HG02970 (cell line): Measurements from ENCODE around the gene RPTOR.
"Not testable (repeated sequence)": the region's sequence is repeated elsewhere in the genome, so short reads cannot be mapped to it uniquely, and the experiment has no call there.

Experiments
- ATAC-seq: cut with Tn5 transposase; IDR thresholded peaks from one replicate; pipeline ENCODE4 v1.9.1; 2021; ENCODE audit warnings: mild to moderate bottlenecking, moderate library complexity, moderate number of reproducible peaks; ENCODE audit not compliant: unreplicated experiment, low FRiP score

RPTOR gene

GRCh38 chr17:80544655-80545498, at the start of gene RPTOR:
RPTOR (plus strand) TSS chr17:80544838; CDS start chr17:80545630, 792 bp downstream.
- ATAC-seq = peak; percentile 90

- ATAC-seq = no peak
Observed at GRCh38 chr17:80497726-80498241, 46.9 kb upstream of the RPTOR start.

GRCh38 chr17:80498242-80498919, 46.3 kb upstream of the RPTOR start:
- no peak for ATAC-seq

- no peak for ATAC-seq
Observed at GRCh38 chr17:80498920-80499410, 45.7 kb upstream of the RPTOR start.

- no peak for ATAC-seq
Observed at GRCh38 chr17:80499560-80499959, 45.1 kb upstream of the RPTOR start.

GRCh38 chr17:80499961-80500665, 44.5 kb upstream of the RPTOR start:
- ATAC-seq = no peak

GRCh38 chr17:80501741-80502577, 42.7 kb upstream of the RPTOR start:
- no peak for ATAC-seq

GRCh38 chr17:80502578-80502877, 42.1 kb upstream of the RPTOR start:
- ATAC-seq = no peak

GRCh38 chr17:80503031-80503430, 41.6 kb upstream of the RPTOR start:
- ATAC-seq = no peak

- no peak for ATAC-seq
Observed at GRCh38 chr17:80503921-80504320, 40.7 kb upstream of the RPTOR start.

- no peak for ATAC-seq
Observed at GRCh38 chr17:80504686-80505413, 39.8 kb upstream of the RPTOR start.

GRCh38 chr17:80507177-80507576, 37.5 kb upstream of the RPTOR start:
- not testable (repeated sequence) for ATAC-seq

GRCh38 chr17:80507965-80508364, 36.7 kb upstream of the RPTOR start:
- no peak for ATAC-seq

GRCh38 chr17:80509311-80509710, 35.3 kb upstream of the RPTOR start:
- no peak for ATAC-seq

GRCh38 chr17:80510132-80510531, 34.5 kb upstream of the RPTOR start:
- ATAC-seq = no peak

GRCh38 chr17:80510772-80511171, 33.9 kb upstream of the RPTOR start:
- ATAC-seq = no peak

GRCh38 chr17:80511222-80512180, 33.1 kb upstream of the RPTOR start:
- ATAC-seq = no peak

- no peak for ATAC-seq
Observed at GRCh38 chr17:80512233-80512632, 32.4 kb upstream of the RPTOR start.
